COLO829 (cell line): Measurements from ENCODE around the gene GIPR.
A peak's percentile ranks its signal among the peaks of the same experiment; 100 is the strongest.

Source experiments
- DNase-seq: peaks from one replicate; pipeline ENCODE4 v3.0.0; 2012; ENCODE audit warnings: low spot score

GIPR gene

DNA sequence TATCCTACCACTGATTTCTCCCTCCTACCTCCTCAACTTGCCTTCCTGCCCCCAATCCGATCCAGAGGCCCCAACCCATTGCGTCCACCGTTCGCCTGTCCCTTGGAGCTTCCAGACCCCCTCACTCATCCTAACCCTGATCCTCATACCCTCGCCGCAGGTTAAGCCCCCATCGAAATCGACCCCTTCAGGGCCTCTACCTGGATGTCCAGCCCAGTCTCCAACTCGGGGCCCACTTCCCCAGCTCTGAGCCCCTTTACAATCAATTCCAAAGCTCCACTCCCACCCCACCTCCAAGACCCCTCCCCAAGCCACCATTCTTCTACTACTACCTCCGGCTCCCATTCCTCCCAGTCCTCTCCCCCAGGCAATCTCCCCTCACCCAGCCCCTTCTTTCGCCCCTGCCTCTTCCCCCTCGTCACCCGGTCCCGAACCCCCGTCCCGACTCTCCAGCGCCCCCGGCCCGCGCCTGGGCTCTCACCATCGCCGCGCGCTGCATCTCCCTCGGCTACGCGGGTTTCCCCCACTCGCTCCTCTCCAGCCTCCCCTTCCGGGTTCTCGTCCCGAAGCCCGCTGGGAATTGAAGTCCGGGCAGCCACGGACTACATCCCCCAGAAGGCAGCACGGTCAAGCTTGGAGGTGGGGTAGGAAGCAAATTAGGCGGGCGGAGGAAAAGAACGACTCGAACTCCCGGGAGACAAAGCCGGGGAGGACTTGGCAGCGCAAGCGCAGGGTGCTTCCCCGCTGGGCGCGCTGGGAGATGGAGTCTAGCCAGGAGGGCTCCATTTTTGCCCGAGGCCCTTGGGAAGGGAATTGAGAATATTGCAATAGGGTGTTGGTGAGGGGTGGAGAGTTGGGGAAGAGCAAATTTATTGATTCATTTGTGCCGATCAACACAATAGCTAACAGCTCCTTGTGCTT lies 62.6 kb downstream of the GIPR start, which contains the start of gene FBXO46:
Gene FBXO46, minus strand, starts transcription at position 529 of the 921 bp plus-strand sequence. CDS start 17,401 bp downstream, outside the sequence.
- DNase-seq: peak; percentile 98
